Measurements from ENCODE around the gene KRT27.

DNA sequence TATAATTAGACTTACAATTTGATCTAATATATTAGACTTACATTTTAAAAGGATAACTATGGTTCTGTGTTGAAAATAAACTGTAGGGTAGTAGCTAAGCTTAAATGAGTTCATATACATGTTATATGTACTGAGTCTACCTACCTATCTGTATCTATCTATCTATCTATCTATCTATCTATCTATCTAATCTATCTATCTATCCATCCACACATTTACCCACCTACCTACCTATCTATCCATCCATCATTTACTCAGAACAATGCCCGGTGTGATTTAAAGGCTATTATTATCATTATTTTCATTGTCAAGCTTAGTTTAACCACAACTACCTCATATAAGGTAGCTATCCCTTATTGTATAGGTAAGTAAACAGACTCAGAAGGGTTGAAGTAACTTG, 33.0 kb upstream of the KRT27 start:
- TF ChIP-seq FOXP2 (optimal IDR thresholded peaks at IDR 0.05; ENCODE audit: control extremely low read depth, extremely low read length, insufficient read depth) (no peak), EZH2 (IDR thresholded peaks at IDR 0.05) (no peak)

Measured in SK-N-MC (cell line).